SK-N-DZ (cell line): ENCODE measurements around the gene PLCL1.

ENCODE experiments used
- DNase-seq: peaks from one replicate; pipeline ENCODE4 v3.0.0-alpha.2; 2015; ENCODE audit warnings: low spot score

PLCL1 gene

GRCh38 chr2:197925976-197926375, 121.6 kb downstream of the PLCL1 start:
- no peak for DNase-seq

DNA sequence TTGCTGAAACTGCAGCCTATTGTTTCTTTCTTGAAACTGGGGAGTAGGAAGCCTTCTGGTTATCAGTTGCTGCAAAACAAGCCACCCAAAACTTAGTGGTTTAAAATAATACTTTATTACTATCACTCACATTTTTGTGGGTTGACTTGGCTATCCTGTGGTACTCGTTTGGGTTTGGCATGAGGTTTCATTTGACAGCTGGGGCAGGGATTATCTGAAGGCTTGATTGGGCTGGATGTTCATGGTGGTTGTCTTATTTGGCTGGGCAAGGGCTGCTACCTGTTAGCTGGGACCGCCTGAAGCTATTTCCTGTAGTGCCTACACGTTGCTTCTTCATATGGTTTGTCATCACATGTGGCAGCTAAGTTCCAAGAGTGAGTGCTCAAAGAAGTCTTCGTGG, 122.3 kb downstream of the PLCL1 start:
- DNase-seq, result no peak

DNA sequence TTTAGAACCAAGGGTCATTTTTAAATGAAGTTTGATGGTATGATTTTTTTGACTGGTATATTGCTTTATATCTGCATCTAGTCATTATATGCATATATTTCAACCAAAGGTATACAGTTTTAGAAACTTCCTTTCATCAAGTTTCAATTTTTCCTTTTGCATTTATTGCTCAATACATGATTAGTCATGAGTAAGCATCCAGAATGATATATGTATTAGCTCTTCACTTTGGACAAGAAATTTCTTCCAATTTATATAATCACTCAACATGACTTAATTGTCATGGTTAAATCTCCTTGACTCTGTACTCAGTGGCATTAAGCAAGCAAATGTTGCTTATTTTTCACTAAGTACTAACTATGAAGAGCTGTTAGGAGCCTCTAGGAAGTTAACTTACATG, 123.6 kb downstream of the PLCL1 start:
- DNase-seq, result no peak

- DNase-seq, result no peak
Measured at GRCh38 chr2:197929008-197929885, 124.9 kb downstream of the PLCL1 start.

- no peak for DNase-seq
Measured at GRCh38 chr2:197929886-197930227, 125.5 kb downstream of the PLCL1 start.

- no peak for DNase-seq
Measured at GRCh38 chr2:197930570-197931278, 126.3 kb downstream of the PLCL1 start.

- no peak for DNase-seq
Measured at GRCh38 chr2:197931661-197932312, 127.4 kb downstream of the PLCL1 start.

GRCh38 chr2:197932374-197932773, 128.0 kb downstream of the PLCL1 start:
- DNase-seq, result no peak

- DNase-seq, result no peak
Measured at GRCh38 chr2:197934261-197934933, 130.0 kb downstream of the PLCL1 start.

DNA sequence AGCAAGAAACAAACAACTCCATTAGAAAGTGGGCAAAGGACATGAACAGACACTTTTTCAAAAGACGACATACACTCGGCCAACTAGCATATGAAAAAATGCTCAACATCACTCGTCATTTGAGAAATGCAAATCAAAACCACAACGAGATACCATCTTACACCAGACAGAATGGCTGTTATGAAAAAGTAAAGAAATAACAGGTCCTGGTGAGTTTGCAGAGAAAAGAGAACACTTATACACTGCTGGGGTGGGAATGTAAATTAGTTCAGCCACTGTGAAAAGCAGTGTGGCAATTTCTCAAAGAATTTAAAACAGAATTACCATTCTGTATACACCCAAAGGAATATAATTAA, 130.5 kb downstream of the PLCL1 start:
- no peak for DNase-seq

DNA sequence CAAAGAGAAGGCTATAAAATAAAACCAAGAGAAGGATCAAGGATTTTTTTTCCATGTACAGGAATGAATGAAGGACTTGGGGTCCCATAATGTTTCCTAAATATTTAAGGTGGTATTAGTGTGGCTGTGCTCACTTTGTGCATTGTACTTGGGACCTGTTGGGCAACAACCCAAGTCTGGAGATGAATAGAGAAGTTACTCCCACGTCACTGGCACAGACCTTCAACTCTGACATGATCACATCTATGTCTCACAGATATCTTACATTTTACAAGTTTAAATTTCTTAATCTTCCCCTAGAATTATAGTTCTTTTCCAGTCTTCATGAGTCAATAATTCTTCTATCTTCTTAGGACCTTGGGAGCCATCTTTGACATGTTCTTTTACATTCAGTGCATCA, 133.4 kb downstream of the PLCL1 start:
- DNase-seq, result no peak

DNA sequence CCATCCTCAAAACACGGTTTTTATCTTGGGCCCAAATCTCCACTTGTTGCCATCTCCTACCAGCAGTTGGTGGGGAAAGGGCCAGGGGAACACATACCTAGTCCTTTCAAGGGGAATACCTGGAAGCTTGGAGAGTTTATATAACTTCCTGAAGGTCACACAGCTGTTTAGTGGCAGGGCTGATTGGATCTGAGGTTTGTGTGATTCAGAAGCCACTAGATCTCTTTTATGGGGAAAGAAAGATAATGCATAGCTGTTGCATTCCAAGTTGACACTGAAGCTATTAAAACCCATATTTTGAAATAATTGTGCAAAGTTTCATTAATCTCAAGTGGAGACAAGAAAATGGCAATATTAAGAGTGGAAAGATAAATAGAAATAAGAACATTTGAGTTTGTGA, 134.2 kb downstream of the PLCL1 start:
- no peak for DNase-seq

- DNase-seq, result no peak
Measured at GRCh38 chr2:197939787-197940186, 135.4 kb downstream of the PLCL1 start.

- DNase-seq, result peak; percentile 14
Measured at GRCh38 chr2:197940382-197940781, 136.0 kb downstream of the PLCL1 start.

DNA sequence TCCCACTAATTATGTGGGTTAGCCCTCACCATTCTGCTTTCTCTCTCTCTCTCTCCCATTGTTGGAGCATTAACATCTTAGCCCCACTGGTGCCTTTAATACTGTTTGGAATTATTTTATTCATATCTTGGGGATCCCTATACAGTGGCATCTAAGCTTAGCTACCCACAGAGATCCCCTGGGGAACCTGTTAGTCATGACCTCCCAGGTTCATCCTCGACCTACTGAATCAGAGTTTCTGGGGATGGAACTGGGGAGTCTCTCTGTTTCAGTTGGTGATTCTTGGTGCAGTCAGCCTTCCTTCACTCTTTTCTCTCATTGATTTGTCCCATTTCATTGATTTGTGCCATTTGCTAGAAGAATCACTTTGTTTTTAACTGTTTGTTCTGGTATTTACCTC, 137.3 kb downstream of the PLCL1 start:
- no peak for DNase-seq

DNA sequence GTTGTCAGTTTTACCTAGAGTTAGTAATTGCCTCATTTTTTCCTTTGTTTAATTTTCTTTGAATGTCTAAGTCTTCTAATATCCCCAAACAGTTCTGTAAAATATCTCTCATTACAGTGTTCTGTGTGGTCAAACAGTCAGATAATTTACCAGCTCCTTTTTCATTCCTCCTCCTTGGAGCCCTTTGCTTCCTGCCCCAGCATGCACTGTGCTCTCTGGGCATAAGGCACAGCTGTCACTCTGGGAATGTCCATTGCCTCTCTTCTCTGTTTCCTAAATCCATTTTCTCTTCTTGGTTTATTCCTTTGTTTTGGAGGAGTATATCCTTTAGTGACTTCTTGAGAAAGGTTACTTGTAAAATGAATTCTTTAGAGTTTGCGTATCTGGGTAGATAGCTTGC, 139.3 kb downstream of the PLCL1 start:
- no peak for DNase-seq

DNA sequence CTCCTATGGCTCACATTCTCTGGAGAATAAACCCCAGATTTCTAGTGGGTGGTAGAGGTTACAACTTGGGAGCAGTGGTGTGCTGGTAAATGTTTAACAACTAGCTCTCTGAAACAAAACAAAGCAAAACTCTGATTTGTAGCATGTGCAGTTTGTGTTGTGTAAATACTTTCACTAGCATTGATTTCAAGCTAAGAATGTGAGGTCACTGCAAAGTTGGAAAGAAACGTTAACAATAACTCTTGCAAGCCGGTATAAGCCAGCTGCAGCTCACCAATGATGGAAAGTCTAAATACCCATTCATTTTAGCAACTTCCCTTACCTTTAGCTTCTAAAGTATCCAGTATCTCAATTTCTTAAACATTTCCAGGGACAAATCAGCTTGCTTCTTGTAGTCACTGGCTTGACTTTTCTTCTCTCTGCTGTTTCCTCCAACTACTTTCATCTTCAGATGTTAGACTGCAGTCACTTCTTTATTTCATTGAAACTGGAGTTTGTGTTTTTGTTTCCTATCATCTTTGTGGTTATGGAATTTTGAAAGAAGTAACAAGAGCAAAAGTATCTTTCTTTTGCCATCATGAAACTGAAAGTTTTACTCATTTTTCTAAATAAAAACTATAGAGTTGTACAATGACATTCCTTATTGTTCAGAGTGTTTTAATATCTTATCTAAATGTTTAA, 140.2 kb downstream of the PLCL1 start:
- DNase-seq, result no peak

DNA sequence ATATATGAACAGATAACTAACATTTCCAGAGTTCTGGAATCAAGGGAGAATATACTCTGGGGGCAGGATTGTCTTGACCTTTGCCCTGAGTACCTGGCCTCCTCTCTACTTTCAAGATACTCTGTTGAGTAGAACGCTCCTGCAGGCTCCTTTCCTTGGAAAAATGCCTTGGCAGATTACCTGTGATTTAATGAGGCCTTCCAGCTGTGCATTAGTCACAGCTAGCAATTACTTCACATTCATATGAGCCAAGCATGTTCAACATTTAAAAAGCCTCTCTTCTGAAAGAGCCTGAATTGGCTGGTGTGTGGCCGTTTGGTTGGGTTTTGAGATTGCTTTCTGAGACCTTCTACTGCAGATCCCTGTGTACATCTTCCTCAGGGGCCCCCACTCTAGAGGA, 142.2 kb downstream of the PLCL1 start:
- no peak for DNase-seq

- no peak for DNase-seq
Measured at GRCh38 chr2:197947219-197947757, 142.9 kb downstream of the PLCL1 start.

GRCh38 chr2:197949224-197949623, 144.8 kb downstream of the PLCL1 start:
- no peak for DNase-seq

DNA sequence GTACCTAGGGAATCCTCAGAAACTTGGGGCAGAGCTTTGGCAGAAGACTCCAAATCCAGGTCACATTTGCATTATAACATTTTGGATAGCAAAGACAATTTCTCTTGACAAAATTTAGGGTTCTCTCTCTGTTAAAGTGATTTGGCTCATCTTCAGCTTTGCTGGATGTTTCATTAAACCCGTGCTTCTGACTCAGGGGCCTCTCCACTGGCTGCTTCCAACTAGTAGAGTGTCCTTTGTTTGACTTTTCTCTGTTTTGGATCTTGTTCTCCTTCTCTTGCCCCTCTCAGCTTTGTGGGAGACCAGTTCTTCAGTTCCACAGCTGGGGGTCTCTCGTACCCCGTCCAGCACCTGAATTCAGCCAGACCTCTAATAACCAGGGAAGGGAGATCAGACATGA, 145.6 kb downstream of the PLCL1 start:
- no peak for DNase-seq
